ENCODE results near the gene MCF2L2.

- TF ChIP-seq POLR2AphosphoS5 (IDR thresholded peaks at IDR 0.05; ENCODE audit: low read depth, low read length): no peak
- TF ChIP-seq TAF1 (IDR thresholded peaks at IDR 0.05; ENCODE audit: borderline replicate concordance, insufficient read depth, low read length): no peak
Measured at GRCh38 chr3:183180784-183181295, 247.6 kb downstream of the MCF2L2 start.

Data from PFSK-1 (cell line).